H1 (cell line): ENCODE data around the gene ZNF433. TPM values are rescaled to one million over a fixed set of nuclear protein-coding genes. Genes with fewer than 3 reads are reported as not detected.
A peak's percentile ranks its signal among the peaks of the same experiment; 100 is the strongest.

Experiments
- BACH1 ChIP-seq: IDR thresholded peaks from 2 replicates; pipeline ENCODE4 v1.6.1; 2012; ENCODE audit warnings: low read length, improper control_type of control experiment
- polyA plus RNA-seq, 7 experiments: library from polyadenylated mRNA; depleted of rRNA in 3 of 7; stranded (reverse) in 5 of 7; unstranded in 2 of 7; fragments of >200 nt in 5 of 7; fragments of 200-250 nt in 2 of 7; gene quantifications; 1 replicate in 5 of 7; 2 replicates in 1 of 7; 4 replicates in 1 of 7; pipeline versions ENCODE4 v1.2.1 to v1.2.3, GENCODE V29; 2011 to 2013; ENCODE audit warnings: missing spikeins in 2 of 7, mixed read lengths in 2 of 7
- total RNA-seq: library from RNA; stranded (reverse); fragmentation: NEBNext Ultra II Directional; extraction: Animal tissue kit (Norgen Biotek cat#: 25700); gene quantifications from 2 replicates; pipeline ENCODE4 v1.2.1, GENCODE V29; 2021

Gene ZNF433
- total and polyA plus RNA-seq, 2 of the 8 experiments (the other 6 are each of a cell fraction or from before 2014, with no cell fraction given): 0.68 to 1.8 TPM

- 0 out of 2 replicates have a peak, but pooled peaks have one; percentile 14 for TF ChIP-seq BACH1
These were observed 29.4 kb upstream of the ZNF433 start, which contains the start of gene ZNF844 (continued) for GRCh38 chr19:12064590-12065538.
